Esophagus (tissue), 2 donors: ENCODE data around the gene HID1. TPM values are rescaled to one million over a fixed set of nuclear protein-coding genes. Genes with fewer than 3 reads are reported as not detected.

ENCODE experiments used
- H3K27ac ChIP-seq, 2 donors: one replicate each; pipeline ENCODE4 v1.5.1; 2013; ENCODE audit warnings: low read depth in 2 of 2, mild to moderate bottlenecking in 2 of 2, inconsistent platforms in 1 of 2, low read length in 1 of 2, moderate library complexity in 1 of 2
- H3K27me3 ChIP-seq, 2 donors: one replicate each; pipeline ENCODE4 v1.6.1; 2013; ENCODE audit warnings: low read length in 2 of 2, control low read depth in 1 of 2, mild to moderate bottlenecking in 1 of 2; ENCODE audit not compliant: insufficient read depth in 2 of 2, control insufficient read depth in 1 of 2
- H3K36me3 ChIP-seq, 2 donors: one replicate each; pipeline ENCODE4 v1.6.1; 2013; ENCODE audit warnings: low read length in 1 of 2; ENCODE audit not compliant: control insufficient read depth in 2 of 2, insufficient read depth in 2 of 2
- H3K4me1 ChIP-seq, 2 donors: one replicate each; pipeline ENCODE4 v1.6.1; 2013; ENCODE audit warnings: low read length in 1 of 2; ENCODE audit not compliant: control insufficient read depth in 2 of 2, insufficient read depth in 2 of 2
- H3K4me3 ChIP-seq, 2 donors: one replicate each; pipeline ENCODE4 v1.5.1; 2013; ENCODE audit warnings: low read length in 2 of 2, mild to moderate bottlenecking in 2 of 2, low read depth in 1 of 2, moderate library complexity in 1 of 2
- H3K9me3 ChIP-seq, 2 donors: one replicate each; pipeline ENCODE4 v1.6.1; 2013; ENCODE audit warnings: mild to moderate bottlenecking in 2 of 2, low read depth in 1 of 2, low read length in 1 of 2, moderate library complexity in 1 of 2; ENCODE audit not compliant: control insufficient read depth in 2 of 2, insufficient read depth in 1 of 2
- WGBS, 2 donors: extraction: QIAGEN DNeasy Blood & Tissue Kit; methylation state at CpG; one replicate each; pipeline ENCODE4 v1.1.7; 2013; 5-methylcytosine and 5-hydroxymethylcytosine counted together
- polyA plus RNA-seq, 2 donors: library from polyadenylated mRNA; stranded (reverse); fragments of 200-250 nt; gene quantifications; one replicate each; pipeline ENCODE4 v1.2.3, GENCODE V29; 2013
- donor health status: healthy with polysubstance abuse.
- donor health status: Bipolar disorder and iron deficiency.

Gene HID1
- polyA plus RNA-seq, 2 donors, result 2.7 to 6.6 TPM

DNA sequence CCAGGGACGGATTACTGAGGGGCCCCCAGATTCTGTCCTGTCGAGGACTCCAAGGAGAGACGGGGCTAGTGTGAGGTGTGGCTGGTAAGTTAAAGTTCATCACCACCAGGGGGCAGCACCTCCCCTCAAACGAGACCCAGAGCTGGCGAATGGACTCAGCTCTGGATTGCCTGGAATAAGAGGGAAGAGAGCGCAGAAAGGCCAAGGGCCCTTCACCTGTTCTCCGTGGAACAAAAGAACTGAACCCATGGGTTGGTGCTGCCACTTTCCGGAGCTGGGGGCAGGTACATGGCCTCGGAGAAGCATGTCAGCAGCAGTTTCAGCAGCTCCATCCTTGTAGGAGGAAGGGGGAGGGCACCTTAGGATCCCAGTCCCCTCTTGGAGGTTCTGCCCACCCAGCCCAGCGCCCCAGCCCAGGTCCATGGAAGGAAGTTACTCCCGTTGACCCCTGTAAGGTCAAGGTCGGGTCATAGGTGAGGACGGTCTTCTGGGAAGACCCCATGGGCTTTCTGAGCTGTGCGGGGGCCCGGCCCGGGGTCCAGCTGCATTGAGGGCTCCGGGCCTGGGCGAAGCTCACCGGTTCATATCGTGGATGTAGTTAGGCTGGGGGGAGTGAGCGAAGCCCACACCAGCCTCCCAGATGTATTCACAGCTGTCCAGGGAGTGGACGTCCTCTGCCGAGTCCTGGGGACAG, 10.8 kb downstream of the HID1 start:
- Histone ChIP-seq H3K9me3 (no peaks in the 10 kb centered on the region), H3K36me3 (no peaks in the 10 kb centered on the region), H3K4me1 (no peaks in the 10 kb centered on the region), H3K27ac (no peak overlapping the region), H3K27me3 (no peaks in the 10 kb centered on the region), H3K4me3 (no peak overlapping the region)
- WGBS, 2 donors, result 43 to 44% methylated on average over 23 of the region's 23 CpGs

DNA sequence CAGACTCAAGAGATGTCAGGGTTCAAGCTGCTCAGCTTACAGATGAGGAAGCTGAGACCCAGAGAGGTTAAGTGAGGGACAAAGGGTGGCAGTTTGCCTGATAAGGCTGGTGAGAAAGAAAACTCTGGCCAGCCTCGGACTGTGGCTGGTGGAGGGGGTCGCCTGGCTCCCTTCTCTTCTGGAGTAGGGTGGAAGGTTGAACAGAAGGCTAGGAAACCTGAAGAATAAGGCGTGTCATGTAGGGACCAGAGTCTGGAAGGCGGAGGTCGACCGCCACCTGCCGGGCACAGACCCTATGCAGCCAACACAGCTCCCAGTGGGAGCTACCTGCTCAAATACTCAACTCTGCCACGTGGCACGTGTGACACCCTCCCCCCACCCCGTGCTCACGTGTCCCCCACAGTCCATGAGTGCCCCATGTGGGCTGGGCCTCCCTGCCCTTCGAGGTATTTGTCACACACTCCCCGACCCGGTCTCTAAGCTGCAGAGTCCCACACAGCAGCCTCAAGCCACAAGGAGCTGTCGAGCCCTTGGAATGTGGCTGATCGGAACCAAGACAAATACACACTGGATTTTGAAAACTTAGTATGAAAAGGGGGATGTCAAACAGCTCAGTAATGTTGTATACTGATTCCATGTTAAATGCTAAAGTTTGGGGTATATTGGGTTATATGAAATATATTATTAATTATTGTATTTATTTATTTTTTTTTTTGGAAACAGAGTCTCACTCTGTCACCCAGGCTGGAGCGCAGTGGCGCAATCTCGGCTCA, 11.8 kb downstream of the HID1 start:
- 39% methylated on average over 19 of the region's 19 CpGs for WGBS, 2 donors
- Histone ChIP-seq H3K27ac (no peak overlapping the region), H3K27me3 (no peaks in the 10 kb centered on the region), H3K4me1 (no peaks in the 10 kb centered on the region), H3K4me3 (no peak overlapping the region), H3K36me3 (no peaks in the 10 kb centered on the region), H3K9me3 (no peaks in the 10 kb centered on the region)

- 67 to 75% methylated on average over 14 of the region's 14 CpGs for WGBS, 2 donors
- Histone ChIP-seq H3K9me3 (no peaks in the 10 kb centered on the region), H3K4me1 (no peaks in the 10 kb centered on the region), H3K27me3 (no peaks in the 10 kb centered on the region), H3K36me3 (no peaks in the 10 kb centered on the region), H3K27ac (no peak overlapping the region), H3K4me3 (no peak overlapping the region)
Measured at GRCh38 chr17:74959826-74960515, 12.6 kb downstream of the HID1 start.

GRCh38 chr17:74957935-74958740, 14.4 kb downstream of the HID1 start:
- no peak overlapping the region for H3K27ac ChIP-seq
- H3K9me3 ChIP-seq, result no peaks in the 10 kb centered on the region
- no peaks in the 10 kb centered on the region for H3K27me3 ChIP-seq
- H3K4me3 ChIP-seq, result no peak overlapping the region
- WGBS, 2 donors, result 44 to 45% methylated on average over 33 of the region's 33 CpGs
- no peaks in the 10 kb centered on the region for H3K4me1 ChIP-seq
- H3K36me3 ChIP-seq, result peaks cover 0 to 3% of the 10 kb centered on the region in 2 donors

DNA sequence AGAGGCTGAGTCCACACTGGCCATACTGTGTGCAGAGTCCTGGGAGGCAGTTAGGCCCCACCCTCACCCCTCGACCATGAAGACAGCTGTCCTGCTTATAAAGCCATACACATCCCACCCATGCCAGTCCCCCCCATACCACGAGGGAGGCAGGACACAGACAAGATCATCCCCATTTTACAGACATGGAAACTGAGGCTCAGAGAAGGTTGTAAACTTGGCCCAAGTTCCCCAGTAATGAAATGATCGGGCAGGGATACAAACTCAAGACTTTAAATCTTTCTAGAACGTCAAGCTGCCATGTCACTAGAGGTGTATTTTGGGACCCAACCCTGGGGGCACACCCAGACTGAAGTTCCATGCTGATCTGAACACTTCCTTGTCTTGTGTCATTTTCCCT, 16.5 kb downstream of the HID1 start:
- Histone ChIP-seq H3K27ac (peak overlapping the region in 1 of 2 donors; percentile 43), H3K4me3 (no peak overlapping the region), H3K9me3 (no peaks in the 10 kb centered on the region), H3K27me3 (no peaks in the 10 kb centered on the region), H3K4me1 (peaks cover 0 to 5% of the 10 kb centered on the region in 2 donors), H3K36me3 (peaks cover 0 to 5% of the 10 kb centered on the region in 2 donors)
- 65 to 73% methylated on average over 4 of the region's 4 CpGs for WGBS, 2 donors

DNA sequence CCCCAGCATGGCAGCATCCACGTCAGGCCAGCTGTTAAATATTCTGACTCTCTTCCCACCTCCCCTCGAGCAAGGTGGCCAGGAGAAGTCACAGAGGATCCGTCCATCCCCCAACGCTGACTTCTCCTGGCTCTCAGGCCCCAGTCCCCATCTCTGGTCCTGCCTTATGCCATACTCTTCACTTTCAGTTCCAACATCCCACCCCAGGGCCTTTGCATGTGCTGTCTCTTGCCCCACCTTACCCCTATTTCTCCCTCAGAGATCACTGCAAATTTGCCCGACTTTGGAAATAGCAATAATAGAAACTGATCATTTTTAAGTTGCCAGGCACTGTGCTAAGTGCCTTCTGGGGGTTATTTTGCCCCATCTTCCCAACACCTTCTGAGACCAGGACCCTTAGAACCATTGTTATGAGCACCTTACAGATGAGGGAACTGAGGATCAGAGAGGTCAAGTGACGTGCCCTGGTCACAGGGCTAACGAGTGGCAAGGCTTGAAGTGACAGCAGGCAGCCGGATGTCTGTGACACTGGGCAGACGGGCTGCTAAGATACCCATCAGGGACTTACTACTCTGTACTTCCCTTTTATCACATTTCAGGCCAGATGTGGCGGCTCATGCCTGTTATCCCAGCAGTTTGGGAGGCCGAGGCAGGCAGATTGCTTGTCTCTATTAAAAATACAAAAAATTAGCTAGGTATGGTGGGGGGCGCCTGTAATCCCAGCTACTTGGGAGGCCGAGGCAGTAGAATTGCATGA, 17.7 kb downstream of the HID1 start:
- WGBS, 2 donors, result 71 to 75% methylated on average over 13 of the region's 13 CpGs
- Histone ChIP-seq H3K27ac (no peak overlapping the region), H3K9me3 (no peaks in the 10 kb centered on the region)

GRCh38 chr17:74954115-74954514, 18.4 kb downstream of the HID1 start:
- Histone ChIP-seq H3K4me3 (no peak overlapping the region), H3K27ac (no peak overlapping the region), H3K27me3 (no peaks in the 10 kb centered on the region), H3K4me1 (peaks cover 0 to 12% of the 10 kb centered on the region in 2 donors), H3K9me3 (no peaks in the 10 kb centered on the region), H3K36me3 (peaks cover 0 to 8% of the 10 kb centered on the region in 2 donors)
- 91% methylated on average over 15 of the region's 15 CpGs for WGBS, 2 donors

More for the DNA sequence above, 17.7 kb downstream of the HID1 start:
- H3K36me3 ChIP-seq, result peaks cover 0 to 7% of the 10 kb centered on the region in 2 donors
- H3K27me3 ChIP-seq, result no peaks in the 10 kb centered on the region
- H3K4me3 ChIP-seq, result no peak overlapping the region
- H3K4me1 ChIP-seq, result peaks cover 0 to 12% of the 10 kb centered on the region in 2 donors

DNA sequence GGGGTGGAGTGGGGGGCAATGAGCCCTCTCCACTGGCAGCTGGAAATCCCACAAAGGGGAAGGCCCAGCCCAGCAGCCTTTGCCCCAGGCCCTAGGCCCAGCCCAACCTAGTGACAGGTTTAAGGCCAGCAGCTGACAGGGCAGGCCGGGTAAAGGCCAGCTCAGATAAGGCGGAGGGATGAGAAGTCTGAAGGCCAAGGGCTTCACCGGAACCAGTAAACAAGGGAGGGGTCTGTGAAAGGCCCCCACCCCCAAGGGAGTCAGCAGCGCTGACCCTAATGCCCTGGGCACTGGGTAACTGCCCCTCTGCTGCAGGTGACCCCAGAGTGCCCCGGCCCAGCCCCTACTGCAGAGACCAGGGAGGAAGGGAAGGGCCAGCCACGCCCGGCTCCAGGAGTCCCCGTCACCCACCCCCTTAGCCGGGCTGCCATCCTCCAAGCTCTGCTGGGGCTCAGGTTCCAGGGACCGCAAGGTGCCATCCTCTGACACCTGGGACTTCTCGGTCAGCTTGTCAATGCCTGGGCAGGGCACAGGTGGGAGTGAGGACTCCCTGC, 19.3 kb downstream of the HID1 start:
- H3K4me3 ChIP-seq, result no peak overlapping the region
- H3K27ac ChIP-seq, result no peak overlapping the region
- H3K9me3 ChIP-seq, result no peaks in the 10 kb centered on the region
- H3K27me3 ChIP-seq, result no peaks in the 10 kb centered on the region
- H3K36me3 ChIP-seq, result peaks cover 0 to 8% of the 10 kb centered on the region in 2 donors
- 81 to 82% methylated on average over 11 of the region's 11 CpGs for WGBS, 2 donors
- peaks cover 0 to 12% of the 10 kb centered on the region in 2 donors for H3K4me1 ChIP-seq
